HepG2 (cell line): ENCODE measurements around the gene TJP3. TPM values are rescaled to one million over a fixed set of nuclear protein-coding genes. Genes with fewer than 3 reads are reported as not detected.

ENCODE experiments used
- ATAC-seq: fragments of 200-7000 bp; cut with Tn5 transposase; 3 replicates; pipeline ENCODE4 v1.9.1; 2020; ENCODE audit warnings: mild to moderate bottlenecking, moderate library complexity
- BruUV-seq: library from RNA; stranded (reverse); fragments of 400-500 nt; replicated peaks from 2 replicates; lab custom pipeline; 2021; lab: Mats Ljungman, UMichigan
- CTCF ChIA-PET: fragments of 300-600 bp; formaldehyde crosslinking; extraction: SDS; loops from one replicate; lab custom pipeline; 2021; ENCODE audit warnings: low total read pairs, inconsistent platforms, low intra/inter-chr PET ratio; lab: Yijun Ruan, JAX
- POLR2A ChIA-PET: fragments of 350-600 bp; sonication (Branson Sonifier 250); formaldehyde crosslinking; loops from one replicate; lab custom pipeline; 2020; ENCODE audit warnings: antibody characterized with exemption, inconsistent platforms; lab: Yijun Ruan, JAX
- DNase-seq: peaks from one replicate; pipeline ENCODE4 v3.0.0-alpha.2; 2015; ENCODE audit warnings: low spot score
- FAIRE-seq: peaks from 3 replicates; lab custom pipeline; 2011; peaks lifted over from hg19 to GRCh38; lab: Jason Lieb, UNC
- H2AFZ ChIP-seq: one replicate; pipeline ENCODE4 v1.6.1; 2011; ENCODE audit warnings: low read length, inconsistent platforms
- H3K27ac ChIP-seq: fragments of 300-600 bp; 3 replicates; pipeline ENCODE4 v1.8.0; 2011; ENCODE audit warnings: mixed run types, mild to moderate bottlenecking, mixed read lengths, low read length, inconsistent platforms; ENCODE audit not compliant: insufficient read depth; ENCODE audit errors: extremely low read length
- H3K27me3 ChIP-seq, 2 experiments: fragments of 200-600 bp in 1 of 2; 2 replicates in 1 of 2; 3 replicates in 1 of 2; pipeline versions ENCODE4 v1.6.0 to v1.8.0; 2011; ENCODE audit warnings: low read length in 2 of 2, mild to moderate bottlenecking in 2 of 2, moderate library complexity in 2 of 2, inconsistent platforms in 1 of 2; ENCODE audit not compliant: insufficient read depth in 2 of 2, control insufficient read depth in 1 of 2
- H3K36me3 ChIP-seq, 2 experiments: fragments of 200-600 bp in 1 of 2; replicated peaks in 1 of 2; 2 replicates in 1 of 2; 3 replicates in 1 of 2; pipeline versions ENCODE4 v1.5.1 to v1.8.0; 2011; ENCODE audit warnings: low read length in 2 of 2, inconsistent platforms in 1 of 2; ENCODE audit not compliant: insufficient read depth in 2 of 2, control insufficient read depth in 1 of 2
- H3K4me1 ChIP-seq: 2 replicates; pipeline ENCODE4 v1.5.1; 2012; ENCODE audit warnings: low read length, inconsistent platforms; ENCODE audit not compliant: insufficient read depth
- H3K4me2 ChIP-seq: 2 replicates; pipeline ENCODE4 v1.6.0; 2011; ENCODE audit warnings: low read depth, low read length, inconsistent platforms
- H3K4me3 ChIP-seq, 3 experiments: fragments of 200-600 bp in 1 of 3; sonication (generic), shearing (Covaris generic) in 1 of 3; replicated peaks in 1 of 3; 2 replicates each; pipeline ENCODE4 v1.5.1; 2011 to 2016; ENCODE audit warnings: low read length in 3 of 3, inconsistent platforms in 2 of 3, low read depth in 2 of 3, mild to moderate bottlenecking in 2 of 3, control low read depth in 1 of 3, mixed read lengths in 1 of 3; ENCODE audit not compliant: insufficient read depth in 1 of 3
- H3K79me2 ChIP-seq: one replicate; pipeline ENCODE4 v1.6.1; 2011; ENCODE audit warnings: low read length, inconsistent platforms; ENCODE audit not compliant: insufficient read depth
- H3K9ac ChIP-seq: 2 replicates; pipeline ENCODE4 v1.6.0; 2011; ENCODE audit warnings: mild to moderate bottlenecking, low read depth, low read length, inconsistent platforms; ENCODE audit not compliant: insufficient read depth
- H3K9me3 ChIP-seq: 2 replicates; pipeline ENCODE4 v1.5.1; 2012; ENCODE audit warnings: mild to moderate bottlenecking, low read length
- H4K20me1 ChIP-seq: 2 replicates; pipeline ENCODE4 v1.6.0; 2011; ENCODE audit warnings: inconsistent platforms, mild to moderate bottlenecking, low read length, moderate library complexity; ENCODE audit not compliant: insufficient read depth
- FOXA1 ChIP-seq, 2 experiments: fragments of 450-650 bp in 1 of 2; sonication (generic) in 1 of 2; formaldehyde crosslinking in 1 of 2; IDR thresholded peaks; 2 replicates each; pipeline versions ENCODE4 v1.4.0 to v1.6.1; 2016 to 2020; ENCODE audit warnings: missing genetic modification reagents in 1 of 2
- IRX3 ChIP-seq: sonication (generic); formaldehyde crosslinking; IDR thresholded peaks from 2 replicates; pipeline ENCODE4 v1.8.1; 2023; ENCODE audit warnings: mild to moderate bottlenecking, low read depth, missing genetic modification reagents, borderline replicate concordance
- KMT2B ChIP-seq: IDR thresholded peaks from 2 replicates; pipeline ENCODE4 v1.6.1; 2016; ENCODE audit warnings: missing genetic modification reagents, missing compliant biosample characterization
- MAZ ChIP-seq, 2 experiments: sonication (generic) in 1 of 2; formaldehyde crosslinking in 1 of 2; IDR thresholded peaks; 2 replicates each; pipeline versions ENCODE4 v1.5.0 to v1.6.1; 2012 to 2020; ENCODE audit warnings: low read depth in 2 of 2, mild to moderate bottlenecking in 2 of 2, borderline replicate concordance in 1 of 2, improper control_type of control experiment in 1 of 2, low read length in 1 of 2, missing genetic modification reagents in 1 of 2, moderate library complexity in 1 of 2
- MBD4 ChIP-seq: IDR thresholded peaks from 2 replicates; pipeline ENCODE4 v1.6.1; 2012; ENCODE audit warnings: low read length, inconsistent platforms, borderline replicate concordance
- MLLT10 ChIP-seq: sonication (generic); formaldehyde crosslinking; IDR thresholded peaks from 2 replicates; pipeline ENCODE4 v1.4.0; 2020; ENCODE audit warnings: missing genetic modification reagents
- PCBP2 ChIP-seq: fragments of 200-400 bp; formaldehyde crosslinking; optimal IDR thresholded peaks from 2 replicates; pipeline ENCODE3; 2018; ENCODE audit warnings: low read length, low read depth; ENCODE audit not compliant: poor library complexity, severe bottlenecking
- PRPF4 ChIP-seq: fragments of 200-400 bp; formaldehyde crosslinking; IDR thresholded peaks from 2 replicates; pipeline ENCODE4 v1.6.1; 2016; ENCODE audit warnings: low read length, low read depth; ENCODE audit not compliant: poor library complexity, severe bottlenecking
- RCOR2 ChIP-seq: IDR thresholded peaks from 2 replicates; pipeline ENCODE4 v1.6.1; 2016; ENCODE audit warnings: missing biosample characterization, missing genetic modification reagents
- ZFAT ChIP-seq: sonication (generic); formaldehyde crosslinking; conservative IDR thresholded peaks from 2 replicates; pipeline ENCODE4 v1.8.1; 2023; ENCODE audit warnings: missing genetic modification reagents, inconsistent platforms
- ZNF549 ChIP-seq: sonication (generic); formaldehyde crosslinking; IDR thresholded peaks from 2 replicates; pipeline ENCODE4 v1.5.0; 2020; ENCODE audit warnings: missing genetic modification reagents
- ZNF605 ChIP-seq: sonication (generic); formaldehyde crosslinking; IDR thresholded peaks from 2 replicates; pipeline ENCODE4 v1.8.0; 2022; ENCODE audit warnings: mild to moderate bottlenecking, missing genetic modification reagents
- WGBS: methylation state at CpG from one replicate; pipeline ENCODE4 v1.1.6; 2017; ENCODE audit warnings: low lambda C conversion rate; 5-methylcytosine and 5-hydroxymethylcytosine counted together
- in situ Hi-C: cut with HindIII; loops from 2 replicates; pipeline ENCODE4 v1.10.0; 2017; ENCODE audit warnings: low pct_unique_long_range_greater_than_20kb; ENCODE audit not compliant: extremely low pct_ligation_motif_present
- intact Hi-C: fragments of 100-400 bp; cut with micrococcal nuclease; formaldehyde crosslinking; loops from one replicate; pipeline ENCODE4 v1.10.0; 2022; ENCODE audit not compliant: unreplicated experiment
- polyA plus RNA-seq, 8 experiments: library from polyadenylated mRNA; depleted of rRNA in 3 of 8; stranded (reverse) in 7 of 8; unstranded in 1 of 8; fragments of >200 nt; fragmentation: Illumina TruSeq in 4 of 8; extraction: Trizol in 4 of 8; gene quantifications; 2 replicates each; pipeline versions ENCODE4 v1.2.1 to v1.2.3, GENCODE V29; 2011 to 2016; ENCODE audit warnings: low read depth in 4 of 8, missing spikeins in 1 of 8, mixed read lengths in 1 of 8; ENCODE audit not compliant: insufficient read depth in 1 of 8
- total RNA-seq, 5 experiments: library from RNA; depleted of rRNA; stranded (reverse); fragments of >200 nt; fragmentation: Illumina TruSeq; extraction: Trizol; gene quantifications; 2 replicates each; pipeline ENCODE4 v1.2.3, GENCODE V29; 2016; ENCODE audit warnings: low read depth in 1 of 5
- TF ChIP-seq, protein P1 (sequence below): sonication (generic); formaldehyde crosslinking; IDR thresholded peaks from 2 replicates; pipeline ENCODE4 v1.8.0; 2022; ENCODE audit warnings: low read depth, missing genetic modification reagents

TJP3 gene
- total and polyA plus RNA-seq, 2 of the 13 experiments (the other 11 are each of a cell fraction or from before 2014, with no cell fraction given): 2.3 to 21.5 TPM

- no peak overlapping the region for H3K27ac ChIP-seq
These were observed 63.1 kb downstream of the TJP3 start for GRCh38 chr19:3771000-3771905.

More at GRCh38 chr19:3771000-3771905, 63.1 kb downstream of the TJP3 start:
- in situ Hi-C loops: no loop called here
- H2AFZ ChIP-seq: no peak overlapping the region
- H4K20me1 ChIP-seq: no peaks in the 10 kb centered on the region
- DNase-seq (no peak), ATAC-seq (no peak), FAIRE-seq (no peak)
- no peak overlapping the region for H3K9ac ChIP-seq
- 62% methylated on average over 25 of the region's 35 CpGs for WGBS
- BruUV-seq: no TSS peak
- ChIA-PET CTCF (no interaction called here), POLR2A (interaction anchor here (3.4 kb wide), 1 partner anchor 9 kb away, joined by 15 read pairs; the partner anchor contains the start of genes APBA3 and MRPL54)
- peaks cover 5 to 14% of the 10 kb centered on the region in 2 experiments; a peak in 2 of 5 replicates for H3K36me3 ChIP-seq
- no peak overlapping the region for H3K4me3 ChIP-seq
- H3K9me3 ChIP-seq: no peaks in the 10 kb centered on the region
- TF ChIP-seq RCOR2: no peak
- no peak for TF ChIP-seq MAZ (IDR thresholded peaks at IDR 0.05; ENCODE audit: borderline replicate concordance, low read depth, low read length)
- TF ChIP-seq MAZ (CRISPR knock-in tag; IDR thresholded peaks at IDR 0.05; ENCODE audit: low read depth): no peak
- no peak for TF ChIP-seq MLLT10 (CRISPR knock-in tag)
- TF ChIP-seq PRPF4: no peak
- no peak for TF ChIP-seq ZNF549 (CRISPR knock-in tag)
- no peak for TF ChIP-seq PCBP2
- TF ChIP-seq FOXA1 (IDR thresholded peaks at IDR 0.05): no peak
- TF ChIP-seq FOXA1 (CRISPR knock-in tag; IDR thresholded peaks at IDR 0.05): no peak
- TF ChIP-seq MBD4: no peak
- no peak for TF ChIP-seq KMT2B (CRISPR knock-in tag)
- TF ChIP-seq ZNF605 (CRISPR knock-in tag): no peak
- TF ChIP-seq, protein P1, sequence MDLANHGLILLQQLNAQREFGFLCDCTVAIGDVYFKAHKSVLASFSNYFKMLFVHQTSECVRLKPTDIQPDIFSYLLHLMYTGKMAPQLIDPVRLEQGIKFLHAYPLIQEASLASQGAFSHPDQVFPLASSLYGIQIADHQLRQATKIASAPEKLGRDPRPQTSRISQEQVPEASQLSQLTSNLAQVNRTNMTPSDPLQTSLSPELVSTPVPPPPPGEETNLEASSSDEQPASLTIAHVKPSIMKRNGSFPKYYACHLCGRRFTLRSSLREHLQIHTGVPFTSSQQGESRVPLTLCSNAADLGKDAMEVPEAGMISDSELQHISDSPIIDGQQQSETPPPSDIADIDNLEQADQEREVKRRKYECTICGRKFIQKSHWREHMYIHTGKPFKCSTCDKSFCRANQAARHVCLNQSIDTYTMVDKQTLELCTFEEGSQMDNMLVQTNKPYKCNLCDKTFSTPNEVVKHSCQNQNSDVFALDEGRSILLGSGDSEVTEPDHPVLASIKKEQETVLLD: no peak
- TF ChIP-seq ZFAT (CRISPR knock-in tag): no peak
- TF ChIP-seq IRX3 (CRISPR knock-in tag): no peak
- H3K4me1 ChIP-seq: no peaks in the 10 kb centered on the region
- no peak overlapping the region for H3K4me2 ChIP-seq
- peaks cover 0 to 13% of the 10 kb centered on the region in 2 experiments; a peak in 2 of 5 replicates for H3K27me3 ChIP-seq
- H3K79me2 ChIP-seq: no peaks in the 10 kb centered on the region
- intact Hi-C loops: no loop called here
